Adrenal gland (tissue), 5 donors: ENCODE measurements around the gene FGFR3.

Experiments used
- CTCF ChIP-seq, 6 experiments: fragments of 450-650 bp in 4 of 6; fragments of 200-600 bp in 2 of 6; sonication (generic) in 1 of 6; IDR thresholded peaks; 1 replicate in 5 of 6; 2 replicates in 1 of 6; pipeline versions ENCODE4 v1.5.1 to v1.8.0; 2016 to 2021; ENCODE audit warnings: antibody characterized with exemption in 6 of 6, mild to moderate bottlenecking in 2 of 6, moderate library complexity in 1 of 6
- POLR2A ChIP-seq, 2 donors: fragments of 450-650 bp; IDR thresholded peaks; one replicate each; pipeline ENCODE4 v1.6.1; 2017; ENCODE audit warnings: antibody characterized with exemption in 2 of 2, mild to moderate bottlenecking in 2 of 2, moderate library complexity in 1 of 2
- donor health status: DM: no; HTN: no; CAD: no.

GRCh38 chr4:1777822-1778641, 15.1 kb upstream of the FGFR3 start:
- TF ChIP-seq CTCF (IDR thresholded peaks at IDR 0.05) (no peak), POLR2A (IDR thresholded peaks at IDR 0.05) (no peak)
